K562 (cell line): ENCODE results near the gene CERS6. TPM values are rescaled to one million over a fixed set of nuclear protein-coding genes. Genes with fewer than 3 reads are reported as not detected.
A peak's percentile ranks its signal among the peaks of the same experiment; 100 is the strongest.

Experiments
- ATAC-seq: fragments of 200-7000 bp; cut with Tn5 transposase; 3 replicates; pipeline ENCODE4 v1.9.1; 2020; ENCODE audit warnings: moderate library complexity
- BruUV-seq: library from RNA; stranded (reverse); fragments of 400-500 nt; replicated peaks from 2 replicates; lab custom pipeline; 2021; lab: Mats Ljungman, UMichigan
- CTCF ChIA-PET: fragments of 300-600 bp; formaldehyde crosslinking; extraction: SDS; loops from one replicate; lab custom pipeline; 2021; ENCODE audit warnings: low intra/inter-chr PET ratio; lab: Yijun Ruan, JAX
- POLR2A ChIA-PET: fragments of 300-600, 350-650 bp; sonication (Branson Sonifier 250); formaldehyde crosslinking; extraction: SDS; loops from one replicate; lab custom pipeline; 2021; ENCODE audit warnings: antibody characterized with exemption, inconsistent platforms; lab: Yijun Ruan, JAX
- DNase-seq, 4 experiments: peaks; one replicate each; pipeline versions ENCODE4 v3.0.0 to v3.0.0-alpha.2; 2011 to 2018; ENCODE audit warnings: low spot score in 3 of 4, mixed read lengths in 3 of 4; ENCODE audit errors: extremely low read depth in 1 of 4
- FAIRE-seq: peaks from 2 replicates; lab custom pipeline; 2011; peaks lifted over from hg19 to GRCh38; lab: Jason Lieb, UNC
- H2AFZ ChIP-seq: 2 replicates; pipeline ENCODE4 v1.6.0; 2011; ENCODE audit warnings: low read depth, low read length, control low read depth, inconsistent platforms
- H3K27ac ChIP-seq: fragments of 200-600 bp; 3 replicates; pipeline ENCODE4 v1.8.0; 2011; ENCODE audit warnings: low read depth, mild to moderate bottlenecking, control low read depth, inconsistent platforms, low read length, moderate library complexity, mixed read lengths; ENCODE audit errors: extremely low read depth
- H3K27me3 ChIP-seq, 2 experiments: fragments of 300-600 bp in 1 of 2; 2 replicates in 1 of 2; 3 replicates in 1 of 2; pipeline versions ENCODE4 v1.6.0 to v1.8.0; 2011; ENCODE audit warnings: inconsistent platforms in 2 of 2, low read length in 2 of 2, mild to moderate bottlenecking in 1 of 2, mixed read lengths in 1 of 2, moderate library complexity in 1 of 2; ENCODE audit not compliant: control insufficient read depth in 2 of 2, insufficient read depth in 2 of 2
- H3K36me3 ChIP-seq: fragments of 300-600 bp; 3 replicates; pipeline ENCODE4 v1.8.0; 2011; ENCODE audit warnings: mild to moderate bottlenecking, low read length, inconsistent platforms; ENCODE audit not compliant: control insufficient read depth, insufficient read depth
- H3K4me1 ChIP-seq, 2 experiments: fragments of 200-600 bp in 1 of 2; replicated peaks in 1 of 2; 2 replicates in 1 of 2; 3 replicates in 1 of 2; pipeline versions ENCODE4 v1.5.1 to v1.8.0; 2011; ENCODE audit warnings: inconsistent platforms in 2 of 2, low read length in 2 of 2, mild to moderate bottlenecking in 1 of 2, mixed read lengths in 1 of 2, moderate library complexity in 1 of 2; ENCODE audit not compliant: control insufficient read depth in 2 of 2, insufficient read depth in 2 of 2
- H3K4me2 ChIP-seq: 2 replicates; pipeline ENCODE4 v1.6.1; 2011; ENCODE audit warnings: low read length, control low read depth, inconsistent platforms, mixed read lengths; ENCODE audit not compliant: insufficient read depth
- H3K4me3 ChIP-seq: fragments of 200-600 bp; sonication (generic), shearing (Covaris generic); 2 replicates; pipeline ENCODE4 v1.5.1; 2016; ENCODE audit warnings: control low read depth, inconsistent platforms
- H3K79me2 ChIP-seq: fragments of 200-600 bp; 3 replicates; pipeline ENCODE4 v1.8.0; 2011; ENCODE audit warnings: low read length, inconsistent platforms; ENCODE audit not compliant: control insufficient read depth, insufficient read depth
- H3K9ac ChIP-seq, 2 experiments: 2 replicates each; pipeline versions ENCODE4 v1.6.0 to v1.6.1; 2011; ENCODE audit warnings: low read depth in 2 of 2, low read length in 2 of 2, control low read depth in 1 of 2, inconsistent platforms in 1 of 2, mild to moderate bottlenecking in 1 of 2, mixed read lengths in 1 of 2; ENCODE audit not compliant: insufficient read depth in 1 of 2
- H3K9me1 ChIP-seq: one replicate; pipeline ENCODE4 v1.6.0; 2011; ENCODE audit warnings: inconsistent platforms, mild to moderate bottlenecking, low read length, moderate library complexity; ENCODE audit not compliant: control insufficient read depth, insufficient read depth
- H3K9me3 ChIP-seq: replicated peaks from 2 replicates; pipeline ENCODE4 v1.5.1; 2011; ENCODE audit warnings: low read depth, low read length, inconsistent platforms; ENCODE audit not compliant: control insufficient read depth, insufficient read depth
- H4K20me1 ChIP-seq: replicated peaks from 2 replicates; pipeline ENCODE4 v1.6.1; 2011; ENCODE audit warnings: low read length, inconsistent platforms, mixed read lengths; ENCODE audit not compliant: control insufficient read depth, insufficient read depth
- CEBPG ChIP-seq, 3 experiments: fragments of 200-800 bp in 1 of 3; sonication (Bioruptor generic) in 1 of 3; sonication (generic) in 1 of 3; formaldehyde crosslinking in 1 of 3; IDR thresholded peaks in 2 of 3; conservative IDR thresholded peaks in 1 of 3; 2 replicates each; pipeline versions ENCODE4 v1.6.1 to v1.8.0; 2016 to 2022; ENCODE audit warnings: missing compliant biosample characterization in 2 of 3, missing genetic modification characterization in 2 of 3, mild to moderate bottlenecking in 1 of 3, missing genetic modification reagents in 1 of 3
- ETV6 ChIP-seq, 3 experiments: fragments of 150-350 bp in 1 of 3; sonication (generic) in 1 of 3; formaldehyde crosslinking in 1 of 3; IDR thresholded peaks; 2 replicates each; pipeline versions ENCODE4 v1.6.1 to v1.8.0; 2014 to 2022; ENCODE audit warnings: borderline replicate concordance in 2 of 3, low read depth in 2 of 3, antibody characterized with exemption in 1 of 3, low read length in 1 of 3, mild to moderate bottlenecking in 1 of 3, missing genetic modification reagents in 1 of 3
- FOXJ2 ChIP-seq: fragments of 200-800 bp; sonication (Bioruptor generic); IDR thresholded peaks from 2 replicates; pipeline ENCODE4 v1.6.1; 2016; ENCODE audit warnings: missing genetic modification characterization, missing compliant biosample characterization
- ZNF584 ChIP-seq: fragments of 200-800 bp; sonication (Bioruptor generic); IDR thresholded peaks from 2 replicates; pipeline ENCODE4 v1.6.1; 2016; ENCODE audit warnings: low read depth, mild to moderate bottlenecking, missing genetic modification characterization, missing compliant biosample characterization
- WGBS: fragments of 100-300 bp; shearing (Covaris generic); methylation state at CpG from one replicate; pipeline ENCODE4 v1.1.6; 2016; ENCODE audit warnings: low coverage, mixed read lengths; ENCODE audit not compliant: insufficient coverage; ENCODE audit errors: missing lambda C conversion rate; 5-methylcytosine and 5-hydroxymethylcytosine counted together
- in situ Hi-C: fragments of 300-500 bp; cut with MboI; formaldehyde crosslinking; loops from 4 replicates; pipeline ENCODE4 v1.15.0; 2018; ENCODE audit warnings: inconsistent platforms, mixed read lengths
- intact Hi-C: fragments of 100-400 bp; cut with micrococcal nuclease; formaldehyde crosslinking; loops from 2 replicates; pipeline ENCODE4 v1.14.2; 2022
- polyA plus RNA-seq, 8 experiments: library from polyadenylated mRNA; depleted of rRNA in 4 of 8; stranded (reverse) in 5 of 8; unstranded in 3 of 8; fragments of >200 nt; fragmentation: Nextera tagmentation in 2 of 8; fragmentation: Illumina TruSeq in 1 of 8; extraction: Ambion mirVana in 2 of 8; extraction: Trizol in 1 of 8; gene quantifications; 2 replicates each; pipeline versions ENCODE4 v1.2.1 to v1.2.3, GENCODE V29; 2011 to 2014; ENCODE audit warnings: inconsistent platforms in 1 of 8, missing spikeins in 1 of 8
- total RNA-seq, 7 experiments: library from RNA; depleted of rRNA in 6 of 7; stranded (reverse); fragments of >200 nt in 6 of 7; fragmentation: Illumina TruSeq in 2 of 7; extraction: Trizol in 2 of 7; gene quantifications; 2 replicates each; pipeline versions ENCODE4 v1.2.1 to v1.2.3, GENCODE V29; 2011 to 2021; ENCODE audit warnings: low replicate concordance in 1 of 7

CERS6 gene
- total and polyA plus RNA-seq, 9 of the 15 experiments (the other 6 are each of a cell fraction or from before 2014, with no cell fraction given), result 1.6 to 13.6 (median 11.4) TPM

- H3K4me2 ChIP-seq, result no peak overlapping the region
- DNase-seq, result no peak
- no peaks in the 10 kb centered on the region; a peak in 1 of 5 replicates for H3K27me3 ChIP-seq
- H3K4me1 ChIP-seq, result peaks cover 0 to 3% of the 10 kb centered on the region in 2 experiments; a peak in 1 of 5 replicates
- H3K27ac ChIP-seq, result no peak overlapping the region
- H2AFZ ChIP-seq, result no peak overlapping the region
- no peaks in the 10 kb centered on the region for H3K9me3 ChIP-seq
- H3K4me3 ChIP-seq, result no peak overlapping the region
- TF ChIP-seq CEBPG (CRISPR knock-in tag; IDR thresholded peaks at IDR 0.05), result no peak
- peak in 1 of 2 experiments; percentile 71; a peak in 2 of 4 replicates for TF ChIP-seq CEBPG (tag; conservative IDR thresholded peaks at IDR 0.05 in 1 of 2, IDR thresholded peaks at IDR 0.05 in 1 of 2)
- TF ChIP-seq FOXJ2 (tag), result 0 out of 2 replicates have a peak, but pooled peaks have one; percentile 27
- 0 out of 2 replicates have a peak, but pooled peaks have one; percentile 41 for TF ChIP-seq ZNF584 (CRISPR knock-in tag)
- TF ChIP-seq ETV6 (IDR thresholded peaks at IDR 0.05; ENCODE audit: borderline replicate concordance in 1 of 2, low read depth in 2 of 2, low read length in 1 of 2), result no peak
- no peak for TF ChIP-seq ETV6 (CRISPR knock-in tag; IDR thresholded peaks at IDR 0.05; ENCODE audit: borderline replicate concordance)
- peak; percentile 80 for FAIRE-seq
- WGBS, result 4% methylated on average over 2 of the region's 2 CpGs
- no peaks in the 10 kb centered on the region for H3K9me1 ChIP-seq
- BruUV-seq, result no TSS peak
- POLR2A ChIA-PET, result interaction anchor here (0.6 to 1.8 kb wide), 2 partner anchors 10 to 352 kb away, joined by 4 to 7 read pairs; no protein-coding TSS in a partner anchor
- in situ Hi-C loops, result no loop called here
- H3K79me2 ChIP-seq, result no peaks in the 10 kb centered on the region
- no peaks in the 10 kb centered on the region for H3K36me3 ChIP-seq
- intact Hi-C loops, result no loop called here
- H4K20me1 ChIP-seq, result no peaks in the 10 kb centered on the region
- H3K9ac ChIP-seq, result no peak overlapping the region
- CTCF ChIA-PET, result no interaction called here
- ATAC-seq, result no peak
Observed at GRCh38 chr2:168424112-168424951, 31.7 kb upstream of the CERS6 start.
